Natural killer cell treated with Interleukin-12 subunit alpha and Interleukin-12 subunit beta and Interleukin-15 and Interleukin-18, amount 100 ng/mL, for 72 hours (primary cell): ENCODE measurements around the gene DCLRE1A. TPM values are rescaled to one million over a fixed set of nuclear protein-coding genes. Genes with fewer than 3 reads are reported as not detected.
A peak's percentile ranks its signal among the peaks of the same experiment; 100 is the strongest.

Experiments used
- ATAC-seq, 2 donors: fragments of 150-1000 bp; cut with Tn5 transposase in 1 of 2; sonication (Bioruptor Pico), chemical (Tn5 transposase) in 1 of 2; 2 replicates each; pipeline ENCODE4 v1.10.0; 2021
- DNase-seq: peaks from one replicate; pipeline ENCODE4 v3.0.0; 2022; ENCODE audit warnings: low spot score
- H3K27ac Mint-ChIP-seq, 2 donors: 1 replicate in 1 of 2; 2 replicates in 1 of 2; pipeline ENCODE4 v1.8.0; 2022; ENCODE audit warnings: mixed read lengths in 2 of 2, mild to moderate bottlenecking in 1 of 2, moderate library complexity in 1 of 2
- H3K27me3 Mint-ChIP-seq, 2 donors: 1 replicate in 1 of 2; 2 replicates in 1 of 2; pipeline ENCODE4 v1.8.0; 2022; ENCODE audit warnings: mixed read lengths in 2 of 2
- H3K36me3 Mint-ChIP-seq: one replicate; pipeline ENCODE4 v1.8.0; 2022; ENCODE audit warnings: mixed read lengths
- H3K4me1 Mint-ChIP-seq, 2 donors: 1 replicate in 1 of 2; 2 replicates in 1 of 2; pipeline ENCODE4 v1.8.0; 2022; ENCODE audit warnings: low read depth in 2 of 2, mixed read lengths in 2 of 2, mild to moderate bottlenecking in 1 of 2
- H3K4me3 Mint-ChIP-seq: one replicate; pipeline ENCODE4 v1.8.0; 2022; ENCODE audit warnings: mixed read lengths
- H3K9me3 Mint-ChIP-seq: 2 replicates; pipeline ENCODE4 v1.8.0; 2022; ENCODE audit warnings: mixed read lengths
- total RNA-seq, 2 donors: library from RNA; stranded (reverse); gene quantifications; one replicate each; pipeline ENCODE4 v1.2.3, GENCODE V29; 2022

The DCLRE1A gene
- total RNA-seq, 2 donors from 2014 or later, result 10.7 to 11.4 TPM

DNA sequence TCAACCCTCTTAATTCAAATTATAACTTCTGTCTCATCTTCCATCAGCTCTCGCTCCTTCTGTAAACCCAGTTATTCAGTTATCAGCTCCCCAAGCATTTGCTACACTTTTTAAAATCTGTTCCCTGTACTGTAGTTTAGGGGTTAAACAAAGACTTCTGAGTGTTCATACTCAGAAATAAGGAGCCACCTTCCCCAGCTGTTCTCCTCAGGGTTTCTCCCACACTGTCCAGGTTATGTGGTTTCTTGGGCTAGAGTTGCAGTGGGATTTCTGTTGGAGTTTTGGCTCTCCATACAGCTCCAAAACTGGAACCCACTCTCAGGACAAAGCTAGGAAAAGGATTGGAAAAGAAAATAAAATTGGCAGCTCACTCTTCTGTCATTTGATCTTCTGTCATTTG lies 21.3 kb upstream of the DCLRE1A start:
- Mint-ChIP-seq H3K4me3 (no peak overlapping the region), H3K27ac (peak overlapping the region in 1 of 2 donors; percentile 7), H3K27me3 (no peaks in the 10 kb centered on the region), H3K9me3 (peaks cover 3% of the 10 kb centered on the region), H3K4me1 (peaks cover 20 to 26% of the 10 kb centered on the region in 2 donors), H3K36me3 (peaks cover 16% of the 10 kb centered on the region)
- no peak for DNase-seq
- no peak for ATAC-seq

DNA sequence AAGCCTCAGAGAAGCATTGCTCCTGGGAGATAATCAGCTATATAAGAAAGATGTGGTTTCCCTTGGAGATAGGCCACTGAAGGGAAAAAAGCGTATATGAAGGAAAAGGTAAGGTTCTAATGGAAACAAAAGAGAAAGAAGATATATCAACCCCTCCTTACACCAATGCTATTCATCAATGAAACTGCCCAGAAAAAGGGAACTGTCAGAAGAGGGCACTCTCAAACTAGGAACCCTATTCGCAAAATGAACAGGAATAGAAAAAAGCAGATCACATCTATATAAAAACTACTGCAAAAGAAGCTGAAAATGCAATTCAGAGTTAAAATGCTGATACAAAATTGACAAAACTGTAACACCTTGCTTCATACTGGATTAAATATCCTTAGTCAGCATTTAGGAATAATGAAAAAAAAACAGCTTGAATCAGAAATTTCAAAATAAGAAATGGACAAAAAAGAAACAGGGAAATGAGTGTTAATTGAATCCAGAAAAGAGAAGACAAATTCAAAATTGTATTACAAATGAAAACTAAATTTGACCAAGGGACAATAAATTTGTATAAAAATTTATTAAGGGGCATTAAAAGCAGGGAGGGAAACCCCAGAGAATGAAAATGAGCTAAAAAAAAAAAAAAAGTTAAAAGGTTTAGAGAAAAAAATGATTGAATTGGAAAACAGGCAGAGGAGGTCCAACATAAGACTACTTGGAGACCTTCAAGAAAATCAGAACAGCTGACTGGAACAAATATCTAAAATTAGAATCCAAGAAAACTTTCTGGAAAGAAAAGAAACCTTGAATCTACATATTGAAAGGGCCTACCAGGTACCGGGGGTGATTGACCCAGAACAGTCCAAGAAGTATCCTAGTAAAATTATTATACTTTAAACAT lies 18.5 kb upstream of the DCLRE1A start:
- Mint-ChIP-seq H3K27ac (no peak overlapping the region), H3K27me3 (no peaks in the 10 kb centered on the region), H3K4me1 (peaks cover 26 to 38% of the 10 kb centered on the region in 2 donors), H3K9me3 (peaks cover 3% of the 10 kb centered on the region), H3K4me3 (no peak overlapping the region), H3K36me3 (peaks cover 18% of the 10 kb centered on the region)
- DNase-seq, result no peak
- no peak for ATAC-seq

DNA sequence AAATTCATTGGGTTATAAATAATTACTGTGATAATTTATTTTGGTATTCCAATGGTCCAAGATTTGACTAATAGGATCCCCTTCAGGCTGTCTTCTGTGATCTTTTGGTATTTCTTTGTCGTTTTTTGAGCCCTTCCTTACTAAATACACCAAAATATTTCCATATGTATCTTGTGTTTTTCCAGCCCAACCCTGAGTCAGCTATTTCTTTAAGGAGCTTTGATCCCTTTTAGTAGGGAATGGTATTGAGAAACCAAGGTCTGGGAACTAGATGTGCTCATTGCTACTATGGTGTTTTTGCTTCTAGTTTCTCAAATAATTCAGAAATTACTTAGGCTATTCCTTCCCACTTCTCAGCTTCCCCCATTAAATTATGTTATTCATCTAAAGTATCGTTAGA lies 15.9 kb upstream of the DCLRE1A start:
- Mint-ChIP-seq H3K9me3 (peaks cover 3% of the 10 kb centered on the region), H3K27me3 (no peaks in the 10 kb centered on the region), H3K36me3 (peaks cover 16% of the 10 kb centered on the region), H3K27ac (no peak overlapping the region), H3K4me3 (no peak overlapping the region), H3K4me1 (peaks cover 17 to 30% of the 10 kb centered on the region in 2 donors)
- DNase-seq (no peak), ATAC-seq (no peak)

DNA sequence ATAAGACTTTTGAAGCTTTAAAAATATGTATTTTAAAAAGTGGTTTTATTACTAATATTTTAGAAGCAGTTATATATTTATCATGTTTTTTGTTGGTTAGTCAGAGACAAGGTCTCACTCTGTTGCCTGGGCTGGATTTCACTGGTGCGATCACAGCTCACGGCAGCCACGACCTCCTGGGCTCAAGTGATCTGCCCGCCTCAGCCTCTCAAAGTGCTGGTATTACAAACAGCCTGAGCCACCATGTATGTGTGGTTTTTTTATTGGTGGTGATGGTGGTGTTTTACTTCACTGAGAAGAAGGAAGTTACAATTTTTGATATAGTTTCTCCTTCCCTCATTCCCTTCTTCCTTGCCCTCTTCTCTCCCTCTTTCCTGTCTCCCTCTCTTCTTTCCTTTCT lies 14.0 kb upstream of the DCLRE1A start:
- DNase-seq, result no peak
- peaks cover 3% of the 10 kb centered on the region for H3K9me3 Mint-ChIP-seq

DNA sequence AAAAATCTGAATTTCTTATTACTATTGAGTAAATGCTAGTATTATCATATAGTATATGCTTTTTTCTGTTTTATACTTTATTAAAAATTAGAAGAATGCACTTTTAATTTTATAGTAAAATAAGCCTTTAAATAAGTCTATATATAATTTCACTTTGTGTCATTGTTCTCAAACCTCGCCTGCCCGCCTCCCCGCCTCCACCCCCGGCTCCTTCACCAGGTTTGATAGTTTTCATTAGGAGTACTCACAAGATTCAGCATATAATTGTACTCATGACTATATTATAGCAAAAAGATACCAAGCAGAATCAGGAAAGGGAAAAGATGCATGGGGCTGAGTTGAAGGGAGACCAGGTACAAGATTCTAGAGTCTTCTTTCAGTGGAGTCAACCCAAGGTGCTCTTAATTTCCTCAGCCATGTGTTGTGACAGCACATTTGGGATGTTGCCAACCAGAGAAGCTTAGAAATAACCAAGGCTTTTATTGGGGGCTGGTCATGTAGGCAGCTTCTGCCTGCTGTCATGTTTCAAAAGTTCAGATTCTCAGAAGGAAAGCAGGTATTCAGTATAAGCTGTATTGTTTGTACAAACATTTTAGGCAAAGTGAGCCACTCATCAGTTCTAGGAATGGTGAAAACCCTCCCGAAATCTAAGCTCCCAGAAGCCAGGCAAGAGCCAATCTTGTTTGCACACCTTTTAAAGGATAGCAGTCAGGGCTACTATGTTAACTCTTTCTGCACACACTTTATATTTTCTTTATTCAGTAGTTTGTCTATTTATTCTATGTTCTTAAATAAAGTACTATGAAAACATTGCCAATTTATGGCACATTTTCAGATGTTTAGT lies 12.9 kb upstream of the DCLRE1A start:
- H3K27me3 Mint-ChIP-seq, result no peaks in the 10 kb centered on the region

More for the DNA sequence above, 14.0 kb upstream of the DCLRE1A start:
- H3K4me3 Mint-ChIP-seq, result no peak overlapping the region
- peaks cover 14 to 26% of the 10 kb centered on the region in 2 donors for H3K4me1 Mint-ChIP-seq
- ATAC-seq, result no peak
- H3K36me3 Mint-ChIP-seq, result peaks cover 22% of the 10 kb centered on the region
- no peaks in the 10 kb centered on the region for H3K27me3 Mint-ChIP-seq
- H3K27ac Mint-ChIP-seq, result no peak overlapping the region

DNA sequence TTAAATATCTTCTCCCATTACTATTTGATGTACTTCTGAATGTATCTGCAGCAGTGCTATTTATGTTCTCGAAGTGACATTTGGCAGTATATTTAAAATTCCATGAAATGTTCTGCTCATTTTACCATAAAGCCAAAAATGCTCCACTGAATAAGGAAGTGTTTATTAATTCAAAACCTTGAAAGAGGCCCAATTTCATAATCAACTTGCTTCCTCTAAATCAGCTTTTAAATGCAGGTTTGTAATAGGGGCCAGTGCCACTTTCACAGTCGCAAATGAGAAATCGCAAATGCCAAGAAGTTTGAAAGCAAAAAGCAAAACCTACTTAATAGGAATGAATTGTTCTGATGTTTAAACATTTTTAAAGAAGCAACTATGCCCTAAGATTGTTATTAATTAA lies 12.0 kb upstream of the DCLRE1A start:
- Mint-ChIP-seq H3K4me3 (no peak overlapping the region), H3K36me3 (peaks cover 18% of the 10 kb centered on the region), H3K9me3 (no peaks in the 10 kb centered on the region), H3K27me3 (no peaks in the 10 kb centered on the region), H3K4me1 (peaks cover 15 to 20% of the 10 kb centered on the region in 2 donors), H3K27ac (no peak overlapping the region)
- no peak for DNase-seq
- no peak for ATAC-seq

More for the DNA sequence above, 12.9 kb upstream of the DCLRE1A start:
- H3K4me1 Mint-ChIP-seq, result peaks cover 12 to 18% of the 10 kb centered on the region in 2 donors
- DNase-seq, result no peak
- H3K9me3 Mint-ChIP-seq, result no peaks in the 10 kb centered on the region
- H3K4me3 Mint-ChIP-seq, result no peak overlapping the region
- H3K36me3 Mint-ChIP-seq, result peaks cover 14% of the 10 kb centered on the region
- no peak overlapping the region for H3K27ac Mint-ChIP-seq
- no peak for ATAC-seq

DNA sequence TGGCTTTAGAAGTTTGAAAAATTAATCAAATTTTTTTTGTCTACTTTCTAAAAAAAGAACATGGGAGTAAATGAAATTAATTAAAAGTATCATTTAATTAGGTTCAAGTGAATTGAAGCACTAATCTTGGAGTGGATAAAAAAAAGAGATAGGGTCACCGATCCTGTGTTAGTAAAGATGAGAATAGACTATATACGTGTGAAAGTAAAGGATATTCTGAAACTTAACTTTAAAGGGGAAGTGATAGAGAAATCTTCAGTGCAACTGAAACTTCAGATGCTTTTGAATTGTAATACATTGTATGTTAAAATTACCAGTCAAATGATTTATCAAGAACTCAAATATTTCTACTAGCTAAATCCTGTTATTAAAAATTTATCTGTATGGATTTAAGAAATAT lies 5.4 kb upstream of the DCLRE1A start:
- no peak overlapping the region for H3K27ac Mint-ChIP-seq
- no peaks in the 10 kb centered on the region for H3K27me3 Mint-ChIP-seq
- H3K4me3 Mint-ChIP-seq, result no peak overlapping the region
- no peaks in the 10 kb centered on the region for H3K9me3 Mint-ChIP-seq
- peaks cover 33% of the 10 kb centered on the region for H3K36me3 Mint-ChIP-seq
- no peak for DNase-seq
- no peak for ATAC-seq
- H3K4me1 Mint-ChIP-seq, result peaks cover 25 to 26% of the 10 kb centered on the region in 2 donors

DNA sequence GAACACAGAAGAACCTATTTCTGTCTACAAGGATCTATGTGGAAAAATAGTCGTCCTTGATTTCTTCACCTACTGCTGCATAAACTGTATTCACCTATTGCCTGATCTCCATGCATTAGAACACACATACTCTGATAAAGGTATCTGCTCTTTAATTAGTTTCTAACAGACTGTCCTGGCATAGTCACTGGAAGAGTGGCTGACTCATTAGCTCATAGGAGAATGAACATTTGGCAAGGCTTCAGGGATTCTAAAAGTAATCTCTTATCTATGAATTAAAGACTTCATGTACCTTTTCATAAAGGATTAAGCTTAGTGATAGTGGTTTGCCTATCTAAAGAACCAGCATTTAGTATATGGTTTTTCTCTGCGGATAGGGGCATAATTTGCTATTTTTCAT lies 4.7 kb upstream of the DCLRE1A start:
- no peaks in the 10 kb centered on the region for H3K9me3 Mint-ChIP-seq
- DNase-seq (no peak), ATAC-seq (no peak)
- no peaks in the 10 kb centered on the region for H3K27me3 Mint-ChIP-seq
- H3K4me3 Mint-ChIP-seq, result no peak overlapping the region
- peaks cover 26 to 27% of the 10 kb centered on the region in 2 donors for H3K4me1 Mint-ChIP-seq
- H3K27ac Mint-ChIP-seq, result no peak overlapping the region
- peaks cover 27% of the 10 kb centered on the region for H3K36me3 Mint-ChIP-seq

DNA sequence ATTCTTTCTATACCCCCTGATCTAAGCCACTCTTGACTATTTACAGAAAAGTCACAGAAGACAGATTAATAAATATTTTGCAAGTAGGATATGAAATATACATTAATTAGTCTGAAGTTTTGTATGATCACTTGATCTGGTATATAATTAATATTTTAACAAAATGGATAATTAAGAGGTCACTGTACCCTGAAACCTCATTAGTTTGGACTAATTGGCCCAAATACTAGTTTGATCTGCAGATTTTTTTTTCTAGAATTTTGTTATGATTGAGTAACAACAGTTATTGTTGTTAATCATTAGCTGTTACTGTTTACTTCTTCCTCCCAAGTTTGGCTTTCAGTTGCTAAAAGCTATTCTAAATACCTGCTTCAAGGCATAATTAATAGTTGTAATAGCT lies 3.3 kb upstream of the DCLRE1A start:
- no peaks in the 10 kb centered on the region for H3K27me3 Mint-ChIP-seq
- no peaks in the 10 kb centered on the region for H3K9me3 Mint-ChIP-seq
- no peak for ATAC-seq
- no peak overlapping the region for H3K4me3 Mint-ChIP-seq
- peaks cover 29 to 38% of the 10 kb centered on the region in 2 donors for H3K4me1 Mint-ChIP-seq
- H3K36me3 Mint-ChIP-seq, result peaks cover 27% of the 10 kb centered on the region
- H3K27ac Mint-ChIP-seq, result no peak overlapping the region
- DNase-seq, result no peak

DNA sequence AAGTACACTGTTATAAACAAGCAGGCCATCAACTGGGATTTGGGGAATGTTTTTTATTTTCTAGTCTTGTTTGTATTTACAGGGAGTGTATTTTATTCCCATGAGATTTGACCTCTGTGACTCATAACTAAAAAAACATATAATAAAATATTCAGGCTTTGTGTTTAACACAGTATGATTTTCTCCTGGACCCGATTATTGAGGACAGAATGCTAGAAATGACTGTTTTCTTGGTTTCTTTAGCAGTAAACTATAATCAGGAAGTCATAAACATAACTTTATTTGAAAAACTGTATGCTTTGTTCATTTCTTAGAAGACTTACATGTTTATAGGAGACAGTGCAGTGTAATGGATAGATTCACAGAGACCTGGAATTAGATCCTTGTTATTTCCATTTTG lies 2.7 kb upstream of the DCLRE1A start:
- Mint-ChIP-seq H3K36me3 (peaks cover 27% of the 10 kb centered on the region), H3K9me3 (no peaks in the 10 kb centered on the region), H3K4me1 (peaks cover 29 to 38% of the 10 kb centered on the region in 2 donors), H3K4me3 (peak overlapping the region; percentile 95), H3K27ac (no peak overlapping the region), H3K27me3 (no peaks in the 10 kb centered on the region)
- no peak for DNase-seq
- no peak for ATAC-seq

DNA sequence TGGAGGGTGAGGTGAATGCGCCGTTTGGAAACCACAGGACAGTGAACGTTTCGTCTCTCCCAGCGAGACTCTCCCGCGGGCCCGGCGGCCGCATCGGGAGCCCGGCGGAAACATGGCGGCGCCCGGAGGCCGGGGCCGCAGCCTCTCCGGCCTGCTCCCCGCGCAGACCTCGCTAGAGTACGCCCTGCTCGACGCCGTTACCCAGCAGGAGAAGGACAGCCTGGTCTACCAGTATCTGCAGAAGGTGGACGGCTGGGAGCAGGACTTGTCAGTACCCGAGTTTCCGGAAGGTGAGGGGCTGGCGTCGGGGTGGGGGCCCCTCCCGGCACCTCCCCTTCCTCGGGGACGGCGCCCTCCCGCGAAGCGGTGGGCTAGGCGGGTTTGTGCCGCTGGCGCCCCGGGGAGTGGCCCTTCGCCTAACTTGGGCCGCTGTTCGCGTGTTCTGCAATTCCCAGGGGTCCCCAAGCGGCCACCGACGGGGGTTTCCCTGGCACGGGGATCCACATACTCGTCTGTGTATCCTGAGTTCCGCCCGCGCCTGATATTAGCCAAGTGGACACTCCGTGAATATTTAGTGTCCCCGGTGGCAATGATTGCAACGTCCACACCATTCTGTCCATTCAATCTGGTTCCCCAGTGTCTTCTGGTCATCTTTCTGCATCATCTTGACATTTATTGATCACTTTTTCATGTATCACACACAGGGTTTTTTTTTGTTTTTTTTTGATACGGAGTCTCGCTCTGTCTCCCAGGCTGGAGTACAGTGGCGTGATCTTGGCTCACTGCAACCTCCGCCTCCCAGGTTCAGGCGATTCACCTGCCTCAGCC lies 1.1 kb upstream of the DCLRE1A start:
- Mint-ChIP-seq H3K27me3 (no peaks in the 10 kb centered on the region), H3K36me3 (peaks cover 11% of the 10 kb centered on the region), H3K9me3 (no peaks in the 10 kb centered on the region), H3K27ac (peak overlapping the region; percentile 98 to 99), H3K4me1 (peaks cover 24 to 32% of the 10 kb centered on the region in 2 donors), H3K4me3 (peak overlapping the region; percentile 95)
- DNase-seq (peak; percentile 67), ATAC-seq (peak; percentile 78 to 83)

DNA sequence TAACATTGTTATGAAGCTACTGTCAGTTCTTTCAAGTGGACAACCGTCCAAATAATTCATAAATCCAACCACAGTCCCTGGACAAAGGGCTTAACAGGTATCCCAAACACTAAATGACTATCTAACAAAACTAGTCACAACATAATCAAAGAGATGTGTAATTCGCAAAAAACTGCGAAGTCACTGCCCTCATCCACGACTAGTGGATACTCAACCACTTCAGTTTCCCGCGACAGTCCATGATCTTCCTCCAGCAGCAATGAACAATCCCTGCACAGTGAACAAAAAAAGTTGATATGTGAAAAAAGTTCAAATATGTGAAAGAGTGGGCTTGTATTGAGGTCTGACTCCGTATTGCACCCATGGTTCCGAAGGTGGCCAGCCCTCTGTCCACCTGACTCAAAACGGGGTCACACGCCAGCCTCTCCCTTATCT lies 287 bp downstream of the DCLRE1A start:
- H3K27ac Mint-ChIP-seq, result peak overlapping the region; percentile 98 to 99
- H3K36me3 Mint-ChIP-seq, result peaks cover 14% of the 10 kb centered on the region
- ATAC-seq (no peak), DNase-seq (no peak)
- H3K27me3 Mint-ChIP-seq, result no peaks in the 10 kb centered on the region
- peak overlapping the region; percentile 95 for H3K4me3 Mint-ChIP-seq
- peaks cover 27 to 38% of the 10 kb centered on the region in 2 donors for H3K4me1 Mint-ChIP-seq
- H3K9me3 Mint-ChIP-seq, result no peaks in the 10 kb centered on the region

DNA sequence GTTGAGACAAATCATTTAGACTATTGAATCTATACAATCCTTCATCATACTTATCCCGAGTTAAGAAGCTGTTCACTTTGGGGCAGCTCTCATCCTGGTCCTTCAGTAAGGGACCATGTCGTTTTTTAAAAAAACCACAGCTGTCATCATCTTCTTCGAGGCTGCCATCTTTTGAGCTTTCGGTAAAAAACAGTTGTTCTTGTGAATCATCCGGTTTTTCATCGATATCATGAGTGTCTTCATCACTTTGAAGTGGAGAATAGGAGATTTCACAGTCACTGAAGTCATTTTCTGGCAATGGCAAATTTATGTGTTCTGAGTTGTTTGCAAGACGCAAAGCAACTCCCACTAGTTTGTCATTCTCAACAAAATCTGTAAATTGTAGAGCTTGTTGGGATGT lies 3.9 kb downstream of the DCLRE1A start:
- ATAC-seq, result no peak
- Mint-ChIP-seq H3K27me3 (no peaks in the 10 kb centered on the region), H3K4me1 (peaks cover 17 to 22% of the 10 kb centered on the region in 2 donors), H3K4me3 (peak overlapping the region; percentile 38), H3K36me3 (peaks cover 14% of the 10 kb centered on the region), H3K9me3 (no peaks in the 10 kb centered on the region), H3K27ac (peak overlapping the region in 1 of 2 donors; percentile 63)
- no peak for DNase-seq
